Skin of body (tissue), 2 donors: ENCODE measurements around the gene LRIT1. TPM values are rescaled to one million over a fixed set of nuclear protein-coding genes. Genes with fewer than 3 reads are reported as not detected.

Experiments used
- DNase-seq: peaks from one replicate; lab custom pipeline; 2025; lab: John Stamatoyannopoulos, UW
- total RNA-seq: library from RNA; depleted of rRNA; stranded (reverse); fragments of >200 nt; gene quantifications from one replicate; pipeline ENCODE4 v1.2.3, GENCODE V29; 2014

The LRIT1 gene
- total RNA-seq, 1 donor from 2014 or later, result not detected

DNA sequence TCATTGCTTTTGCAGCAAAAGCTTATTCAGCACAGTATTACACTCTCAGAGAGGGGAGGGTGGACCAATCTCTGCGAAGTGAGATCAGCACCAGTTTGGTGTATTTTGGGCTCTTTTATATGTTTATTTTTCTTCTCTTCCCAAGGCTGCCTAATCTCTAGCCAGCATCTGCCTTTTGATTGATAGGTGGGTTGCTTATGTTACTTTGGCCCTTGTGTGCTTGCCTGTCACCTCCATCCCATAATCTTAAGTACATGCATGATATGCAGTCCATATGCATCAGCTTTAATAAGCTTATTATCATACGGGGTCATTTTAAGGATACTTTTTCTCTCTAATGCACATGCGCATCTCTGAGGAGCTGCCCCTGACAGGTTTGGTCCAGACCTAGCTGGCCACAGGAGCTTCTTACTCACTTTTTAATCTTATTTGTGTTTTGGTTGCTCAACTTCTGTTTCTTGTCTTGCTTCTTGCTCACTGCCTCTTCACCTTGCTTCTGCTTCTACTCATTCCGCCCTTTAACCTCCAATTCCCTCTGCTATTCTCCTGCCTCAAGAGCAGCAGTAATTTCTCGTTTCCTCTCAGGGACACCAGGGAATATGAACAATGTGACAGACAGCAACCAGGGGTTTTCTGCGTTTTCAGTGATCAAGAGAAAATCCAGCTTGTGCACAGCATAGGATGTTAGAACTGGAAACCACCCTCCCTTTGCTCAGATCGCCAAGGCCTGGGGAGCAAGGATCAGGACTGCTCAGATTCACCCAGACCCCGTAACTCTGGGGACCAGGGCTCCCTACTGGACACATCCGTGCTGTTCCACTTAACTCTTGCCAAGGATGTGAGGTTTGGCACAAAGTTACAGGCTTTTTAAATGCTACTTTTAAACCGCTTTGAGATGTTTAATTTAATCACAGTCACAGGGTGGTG is 13.5 kb upstream of the LRIT1 start:
- no peak for DNase-seq

DNA sequence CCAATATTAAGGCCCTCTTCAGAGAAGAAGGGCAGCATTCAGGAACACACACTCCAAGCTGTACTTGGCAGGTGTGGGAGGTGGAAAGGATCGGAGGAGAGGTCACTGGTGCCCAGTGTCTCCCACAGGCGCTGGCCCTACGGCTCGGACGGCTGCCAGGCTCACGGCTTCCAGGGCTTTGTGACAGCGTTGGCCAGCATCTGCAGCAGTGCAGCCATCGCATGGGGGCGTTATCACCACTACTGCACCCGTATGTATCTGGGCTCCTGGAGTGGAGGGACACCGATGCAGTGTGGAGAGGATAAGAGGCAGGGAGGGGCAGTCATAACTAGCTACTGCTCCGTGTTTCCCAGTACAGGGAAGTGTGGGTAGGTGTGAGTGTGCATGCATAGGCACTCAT is 7.4 kb upstream of the LRIT1 start:
- DNase-seq, result no peak

DNA sequence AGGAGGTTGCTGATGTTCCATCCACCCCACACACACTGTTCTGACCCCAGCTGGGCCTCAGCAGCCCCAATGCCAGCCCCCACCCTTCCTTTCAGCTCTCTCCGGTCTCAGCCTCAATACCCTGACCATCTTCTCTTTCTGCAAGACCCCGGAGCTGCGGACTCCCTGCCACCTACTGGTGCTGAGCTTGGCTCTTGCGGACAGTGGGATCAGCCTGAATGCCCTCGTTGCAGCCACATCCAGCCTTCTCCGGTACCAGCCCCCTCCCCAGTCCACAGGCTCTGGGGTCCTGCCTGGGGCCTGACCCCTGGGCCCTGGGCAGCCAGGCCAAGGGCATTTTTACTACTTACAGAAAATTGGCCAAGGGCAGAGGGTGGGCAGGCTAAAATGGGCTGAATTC is 6.2 kb upstream of the LRIT1 start:
- DNase-seq, result no peak

DNA sequence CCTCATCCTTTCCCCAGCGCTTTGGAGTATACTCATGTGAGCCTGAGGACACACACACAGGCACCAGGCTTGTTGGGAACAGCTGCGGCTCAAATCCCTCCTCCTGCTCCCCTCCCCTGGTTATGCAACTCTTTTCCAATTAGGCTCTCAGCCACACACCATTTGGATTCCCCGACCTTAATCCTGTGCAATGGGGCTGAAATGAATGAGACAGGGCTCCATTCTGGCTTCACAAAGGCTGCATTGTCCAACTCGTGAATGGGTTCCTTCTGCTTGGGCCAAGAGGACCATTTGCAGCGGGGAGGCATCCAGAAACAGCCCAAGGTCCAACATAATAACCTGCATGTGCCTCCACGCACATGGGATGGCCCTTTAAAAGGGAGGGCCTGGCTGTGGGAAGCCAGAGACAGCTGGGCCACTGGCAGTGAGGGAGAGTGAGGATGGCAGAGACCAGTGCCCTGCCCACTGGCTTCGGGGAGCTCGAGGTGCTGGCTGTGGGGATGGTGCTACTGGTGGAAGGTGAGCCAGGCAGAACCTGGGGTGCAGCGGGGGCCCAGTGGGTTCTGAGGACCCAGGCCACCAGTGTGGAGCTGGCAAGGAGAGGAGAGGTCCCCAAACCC is 3.4 kb upstream of the LRIT1 start, which contains the start of gene RGR:
Gene RGR (plus strand): TSS at position 403 of the 620 bp plus-strand sequence. CDS start 38 bp downstream, at position 441.
- peak; percentile 49 for DNase-seq

DNA sequence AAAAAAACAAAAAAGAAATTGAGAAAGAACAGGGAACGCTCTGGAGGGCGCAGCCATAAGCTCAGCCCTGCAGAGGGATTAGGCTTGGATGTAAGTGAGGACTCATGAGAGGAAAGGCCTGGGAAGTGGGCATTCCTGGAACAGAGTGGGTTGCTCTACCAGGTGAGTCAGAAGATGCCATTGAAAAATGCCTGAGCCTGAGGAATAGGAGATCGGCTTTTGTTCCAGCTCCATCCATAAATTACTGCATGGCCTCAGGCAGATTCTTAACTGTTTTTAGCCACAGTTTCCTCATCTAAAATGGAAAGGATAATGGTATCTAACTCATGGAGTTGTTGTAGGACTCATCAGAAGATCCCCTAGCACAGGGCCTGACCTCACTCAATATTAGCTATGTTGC is 2.4 kb upstream of the LRIT1 start:
- no peak for DNase-seq

DNA sequence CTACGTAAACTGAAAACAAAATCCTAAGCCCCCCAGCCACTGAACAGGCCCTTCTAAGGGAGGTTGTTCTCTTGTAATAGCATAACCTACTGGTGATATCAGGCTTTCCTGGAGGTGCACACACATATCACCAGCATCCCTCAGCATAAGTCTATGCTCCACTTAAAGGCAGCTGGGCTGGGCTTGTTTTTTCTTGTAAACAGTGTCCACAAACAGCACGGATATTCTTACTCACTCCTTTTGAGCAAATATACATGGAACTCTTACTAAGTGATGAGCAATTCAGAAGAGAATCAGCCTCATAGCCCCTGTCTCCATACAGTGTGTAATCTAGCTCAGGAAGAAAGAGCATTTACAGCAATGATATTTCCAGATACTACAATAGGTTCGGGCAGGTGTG is 2.4 kb downstream of the LRIT1 start:
- DNase-seq, result no peak

DNA sequence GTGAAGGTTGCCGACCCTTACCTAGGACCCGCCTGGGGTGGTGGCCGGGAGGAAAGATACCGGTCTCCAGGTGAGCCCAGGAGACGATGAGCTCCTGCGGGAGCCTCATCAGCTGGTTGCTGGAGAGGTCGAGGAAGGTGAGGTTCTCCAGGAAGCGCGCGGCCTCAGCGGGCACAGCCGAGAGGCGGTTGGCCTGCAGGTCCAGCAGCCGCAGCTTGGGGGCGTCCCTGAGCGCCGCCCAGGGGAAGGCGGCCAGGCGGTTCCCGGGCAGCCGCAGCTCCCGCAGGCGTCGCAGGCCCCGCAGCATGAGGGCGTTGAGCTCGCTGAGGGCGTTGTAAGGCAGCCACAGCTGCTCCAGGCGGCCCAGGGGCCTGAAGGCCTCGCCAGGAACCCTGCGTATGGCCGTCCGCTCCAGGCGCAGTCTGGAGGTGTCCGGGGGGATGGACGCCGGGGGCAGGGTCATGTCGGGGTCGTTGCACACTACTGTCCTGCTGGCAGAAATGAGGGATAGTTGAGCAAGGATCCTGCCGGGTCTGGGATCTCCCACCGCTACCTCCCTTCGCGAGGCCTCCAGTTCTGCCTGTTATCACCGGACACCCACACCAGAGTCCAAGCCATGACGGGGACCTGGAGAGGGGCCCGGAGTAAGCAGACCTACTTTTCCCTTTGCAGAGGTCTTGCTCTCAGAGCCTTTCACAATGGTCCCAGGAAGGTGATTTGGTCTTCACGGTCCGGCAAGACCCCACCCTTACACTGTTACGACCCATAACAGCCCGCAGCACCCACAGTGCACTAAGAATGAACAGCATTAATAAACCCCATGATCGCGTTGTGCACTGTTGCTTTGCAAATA is 3.9 kb downstream of the LRIT1 start:
- no peak for DNase-seq

DNA sequence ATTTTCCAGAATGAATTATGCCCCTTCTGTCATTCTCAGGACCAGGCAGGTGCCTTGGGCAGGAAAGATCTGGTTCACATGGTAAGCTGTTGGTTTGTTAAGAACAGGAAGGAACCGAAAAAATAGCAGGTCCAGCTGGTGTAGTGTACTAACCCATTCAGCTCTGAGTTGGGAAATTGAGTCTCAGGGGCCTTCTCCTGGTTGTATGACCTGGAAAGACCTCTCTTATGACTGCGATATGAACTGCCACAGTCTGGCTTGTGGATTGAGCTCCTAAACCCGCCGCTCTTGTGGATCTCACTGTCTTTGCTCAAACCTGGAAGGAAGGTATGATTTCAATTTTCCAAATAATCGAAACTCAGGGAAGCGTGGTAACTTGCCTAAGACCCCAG is 4.5 kb downstream of the LRIT1 start:
- DNase-seq, result no peak

DNA sequence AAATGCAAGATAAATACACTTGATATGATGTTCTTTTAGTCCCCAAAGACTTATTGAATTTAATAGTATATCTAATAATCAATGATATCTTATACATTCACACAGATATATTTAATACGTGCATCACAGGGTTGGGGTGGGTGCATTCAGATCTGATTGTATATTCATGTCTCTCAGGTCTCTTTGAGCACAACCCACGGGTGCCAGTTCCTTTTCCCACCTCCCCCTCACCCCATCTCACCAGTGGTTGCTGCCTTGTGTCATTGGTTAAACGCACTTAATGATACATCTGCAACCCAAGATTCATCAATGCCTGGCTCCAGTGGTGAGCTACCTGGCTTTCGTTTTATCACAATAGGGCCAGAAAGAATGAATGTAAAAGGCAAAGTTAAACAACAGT is 6.2 kb downstream of the LRIT1 start:
- DNase-seq, result no peak

DNA sequence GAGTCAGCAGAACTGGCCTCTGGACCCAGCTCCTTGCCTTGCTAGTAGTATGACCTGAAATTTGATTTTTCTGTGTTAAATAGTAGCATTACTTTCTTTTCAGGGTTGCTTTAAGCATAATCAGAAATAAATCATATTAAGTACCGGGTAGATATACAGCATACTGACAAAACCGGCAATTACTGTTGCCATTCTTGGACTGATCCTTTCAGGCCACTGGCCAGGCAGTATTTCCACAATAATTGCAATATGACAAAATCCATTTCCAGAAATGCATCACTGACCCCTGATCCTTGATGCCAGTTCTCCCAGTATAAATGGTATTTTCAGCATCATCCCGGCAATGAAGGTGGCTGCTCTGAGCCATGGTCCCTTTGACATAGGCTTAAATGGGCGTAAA is 6.9 kb downstream of the LRIT1 start:
- DNase-seq, result no peak

DNA sequence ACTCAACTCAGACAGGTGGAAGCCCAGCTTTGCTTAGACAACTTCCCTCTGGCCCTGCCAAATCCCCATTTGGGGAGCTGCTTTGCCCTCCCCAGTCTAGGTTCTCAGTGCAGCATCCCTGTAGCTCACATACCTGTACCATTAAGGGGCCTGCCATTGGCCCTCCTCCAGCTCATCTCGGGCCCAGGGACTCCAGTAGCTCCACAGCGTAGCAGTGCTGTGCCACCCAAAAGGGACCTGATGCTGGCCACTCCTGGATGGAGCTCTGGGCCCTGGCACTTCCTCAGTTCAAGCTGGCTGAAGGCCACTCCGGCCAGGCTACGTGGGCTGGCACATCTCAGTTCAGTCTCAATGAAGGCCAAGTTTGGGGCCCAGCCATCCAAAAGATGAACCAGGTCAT is 7.4 kb downstream of the LRIT1 start:
- DNase-seq, result no peak

DNA sequence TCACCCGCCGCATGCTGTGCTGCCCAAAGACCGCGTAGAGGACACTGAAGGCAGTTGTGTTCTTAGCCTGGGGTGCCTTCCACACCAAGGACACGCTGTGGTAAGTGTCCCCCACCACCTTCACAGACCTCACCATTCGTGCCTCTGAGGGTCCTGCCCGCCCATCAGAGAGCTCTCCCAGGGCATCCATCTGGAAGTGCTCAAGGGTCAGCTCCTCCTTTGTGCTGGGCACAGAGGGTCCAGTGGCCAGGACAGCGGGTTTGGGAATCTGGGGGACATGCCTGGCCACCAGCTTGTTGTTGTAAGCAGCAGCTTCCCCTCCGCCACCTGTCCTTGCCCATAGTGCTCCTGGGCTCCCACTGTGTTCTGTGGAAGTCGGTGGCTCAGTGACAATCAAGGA is 9.0 kb downstream of the LRIT1 start:
- DNase-seq, result no peak

DNA sequence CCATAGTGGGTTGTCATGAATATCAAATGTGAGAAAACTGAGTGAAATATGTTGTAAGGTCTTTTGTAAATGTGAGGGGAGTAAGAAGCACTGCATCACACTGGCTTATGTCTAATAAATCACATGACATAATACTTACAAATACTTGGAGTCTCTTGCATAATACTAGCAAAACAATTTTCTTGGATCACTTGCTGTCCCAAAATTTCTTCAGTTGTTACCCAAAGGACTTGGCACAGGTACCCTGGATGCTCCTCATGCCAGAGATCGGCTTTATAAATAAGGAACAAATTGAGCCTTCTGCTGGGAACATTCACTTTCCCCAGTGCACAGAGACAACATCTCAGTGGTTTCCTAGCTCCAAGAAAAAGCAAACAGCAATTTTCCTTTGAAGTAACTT is 11.0 kb downstream of the LRIT1 start:
- DNase-seq, result no peak

DNA sequence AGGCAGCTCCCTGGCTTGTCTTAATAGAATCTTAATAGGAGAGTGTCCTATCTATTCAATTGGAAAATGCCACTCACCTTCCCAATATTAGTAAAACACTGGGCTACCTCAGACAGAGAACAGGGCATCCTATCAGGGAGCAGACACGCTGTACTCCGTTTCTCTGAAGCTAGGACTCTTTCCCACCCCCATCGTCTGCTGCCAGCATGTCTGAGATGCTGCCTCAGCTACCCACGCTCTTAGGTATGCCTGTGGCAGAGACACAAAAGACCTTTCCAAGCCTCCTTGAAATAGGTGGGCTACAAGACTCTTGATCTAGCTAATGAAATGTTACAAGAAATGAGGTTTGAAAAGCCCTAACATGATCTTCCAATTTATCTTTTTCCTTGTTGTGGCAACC is 13.5 kb downstream of the LRIT1 start:
- no peak for DNase-seq

DNA sequence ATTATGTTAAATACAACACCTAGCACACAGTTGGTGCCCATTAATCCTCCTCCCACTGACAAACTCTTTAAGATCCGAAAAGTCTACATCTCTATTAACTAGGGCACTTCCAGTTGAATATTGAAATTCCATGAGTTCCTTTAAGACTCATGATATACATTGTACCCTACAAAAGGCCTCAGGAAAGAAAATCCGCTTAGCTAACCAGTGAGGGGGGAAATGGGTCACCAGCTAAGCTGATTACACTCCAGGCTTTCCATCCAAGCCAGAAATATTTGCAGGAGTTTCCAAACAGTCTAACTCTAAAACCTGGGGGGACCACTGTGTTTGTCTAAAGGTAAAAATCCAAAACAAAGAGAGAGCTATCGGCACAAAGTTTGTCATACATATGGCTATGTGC is 14.7 kb downstream of the LRIT1 start:
- DNase-seq, result no peak

DNA sequence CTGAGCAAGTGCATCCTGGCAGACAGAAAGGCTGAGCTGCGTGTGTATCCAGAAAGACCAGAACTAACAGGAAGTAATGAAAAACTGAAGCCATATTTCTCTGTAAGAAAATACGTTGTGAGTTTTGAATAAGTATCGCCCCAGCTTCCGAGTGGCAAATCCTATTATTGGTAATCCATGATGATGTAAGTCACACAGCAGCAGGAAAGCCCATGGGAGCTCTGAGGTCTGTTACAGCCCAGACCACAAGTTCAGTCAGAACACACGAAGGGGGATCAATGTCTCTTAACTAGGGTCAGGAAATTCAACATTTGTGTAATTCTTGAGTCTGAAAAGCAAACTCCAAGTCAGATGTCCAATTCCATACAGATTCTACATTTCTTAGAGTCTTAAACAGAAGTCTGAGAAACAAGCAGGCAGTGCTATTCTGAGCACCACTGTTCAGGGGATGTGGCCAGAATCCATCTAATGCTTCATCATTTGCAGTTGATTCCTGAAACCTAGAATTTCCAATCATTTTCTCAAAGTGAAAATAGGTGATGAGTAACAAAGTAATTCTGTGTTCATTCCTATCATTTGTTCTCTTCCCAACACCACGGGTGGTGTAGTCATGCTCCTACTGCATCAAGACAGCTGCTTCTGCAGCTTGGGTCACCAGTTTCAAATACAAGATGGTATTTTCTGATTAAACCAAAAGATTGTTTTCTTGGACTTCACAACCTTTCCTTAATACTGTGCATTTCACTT is 15.7 kb downstream of the LRIT1 start, which contains the start of gene LRIT2:
Gene LRIT2 (minus strand): TSS at position 118 of the 747 bp plus-strand sequence. CDS start 24 bp downstream, at position 94.
- no peak for DNase-seq

DNA sequence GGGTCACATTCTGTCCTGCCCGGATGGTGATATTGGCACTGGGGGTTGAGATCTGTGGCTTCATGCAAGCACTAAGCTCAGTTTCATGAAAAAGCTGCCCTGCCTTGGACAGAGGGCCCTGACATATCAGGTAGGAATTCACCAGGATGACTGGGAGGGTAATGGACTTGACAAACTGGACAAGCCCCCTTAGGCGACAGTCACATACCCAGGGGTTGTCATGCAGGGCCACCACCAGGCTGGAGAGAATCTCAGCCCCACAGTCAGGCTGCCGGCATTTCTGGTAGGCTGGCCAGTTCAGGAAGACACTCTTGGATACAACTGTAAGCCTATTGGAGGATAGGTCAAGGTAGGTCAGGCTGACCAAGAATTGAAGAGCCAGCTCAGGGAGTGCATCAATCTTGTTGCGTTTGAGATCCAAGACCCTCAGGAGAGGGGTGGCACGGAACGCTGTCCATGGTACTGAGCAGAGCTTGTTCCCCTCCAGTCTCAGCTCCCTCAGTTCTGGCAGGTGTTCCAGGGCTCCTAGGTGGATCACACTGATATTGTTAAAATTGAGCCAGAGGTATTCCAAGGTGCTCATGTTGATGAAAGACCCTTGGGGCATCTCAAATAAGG is 16.8 kb downstream of the LRIT1 start:
- no peak for DNase-seq

DNA sequence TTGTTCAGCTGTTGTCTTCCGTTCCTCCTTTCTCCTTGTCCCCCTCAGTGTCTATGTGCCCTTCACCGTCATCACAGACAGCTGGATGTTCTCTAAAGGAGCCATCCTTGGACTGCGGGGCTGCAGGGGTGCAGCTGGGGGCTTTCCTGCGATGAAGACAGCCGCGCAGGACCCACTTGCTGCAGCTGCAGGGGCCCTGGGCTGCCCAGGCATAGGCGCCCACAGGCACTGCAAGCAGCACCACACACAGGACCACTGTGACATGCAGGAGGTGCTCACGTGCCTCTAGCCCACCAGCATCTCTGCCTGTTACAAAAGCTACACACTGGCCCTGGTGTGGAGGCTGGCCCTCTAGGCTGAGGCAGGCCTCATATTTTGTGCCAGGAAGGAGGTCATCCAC is 19.4 kb downstream of the LRIT1 start:
- no peak for DNase-seq

DNA sequence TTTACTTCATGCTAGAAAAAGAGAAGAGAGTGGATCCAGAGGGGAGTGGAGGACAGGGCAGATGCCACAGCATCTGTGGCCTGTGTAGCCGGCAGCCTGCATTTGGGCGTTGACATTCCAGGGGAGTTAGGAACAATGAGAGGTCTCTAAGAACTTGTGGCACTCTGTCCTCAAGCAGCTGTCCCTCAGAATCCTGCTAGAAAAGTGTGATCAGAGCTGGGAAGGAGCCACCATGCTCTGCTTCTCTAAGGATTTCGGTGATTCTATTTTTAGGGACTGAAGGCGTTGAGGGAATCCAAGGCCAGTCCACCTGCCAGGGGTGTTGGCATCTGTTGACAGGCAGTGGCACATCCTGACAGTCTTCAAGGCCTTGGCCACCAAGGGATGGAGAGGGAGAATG is 23.6 kb downstream of the LRIT1 start:
- DNase-seq, result no peak

DNA sequence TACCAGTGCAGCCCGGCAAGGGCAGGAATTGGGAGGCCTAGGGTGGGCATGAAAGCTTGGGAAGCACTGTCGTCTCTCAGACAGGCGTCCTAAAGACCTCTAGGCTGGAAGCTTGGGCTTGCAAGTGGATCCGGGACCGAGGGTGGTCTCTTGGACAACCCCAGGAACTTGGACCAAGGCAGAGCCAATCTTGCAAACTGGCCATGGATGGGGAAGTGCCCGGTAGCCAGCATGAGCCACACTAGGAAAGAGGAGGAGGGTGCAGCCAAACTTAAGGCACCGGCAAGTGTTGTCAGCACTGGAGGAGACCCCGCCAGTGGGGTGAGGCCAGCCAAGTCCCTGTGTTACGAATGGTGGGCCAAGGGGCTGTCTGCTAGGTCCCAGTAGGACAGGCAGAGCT is 24.5 kb downstream of the LRIT1 start:
- no peak for DNase-seq
